Astrocyte of the cerebellum (primary cell): Measurements from ENCODE around the gene CRKL.

Source experiments
- DNase-seq: peaks from one replicate; pipeline ENCODE4 v3.0.0-alpha.2; 2011; ENCODE audit warnings: low read depth
- H3K4me3 ChIP-seq: 2 replicates; pipeline ENCODE4 v1.5.1; 2011; ENCODE audit warnings: mild to moderate bottlenecking, low read depth, low read length, moderate library complexity
- CTCF ChIP-seq: IDR thresholded peaks from 2 replicates; pipeline ENCODE4 v1.5.1; 2012; ENCODE audit warnings: low read length, low read depth, moderate library complexity, mild to moderate bottlenecking; ENCODE audit errors: missing control alignments
- in situ Hi-C: cut with HindIII; loops from 2 replicates; pipeline ENCODE4 v1.10.0; 2017; ENCODE audit warnings: low sequenced_read_pairs

The CRKL gene

DNA sequence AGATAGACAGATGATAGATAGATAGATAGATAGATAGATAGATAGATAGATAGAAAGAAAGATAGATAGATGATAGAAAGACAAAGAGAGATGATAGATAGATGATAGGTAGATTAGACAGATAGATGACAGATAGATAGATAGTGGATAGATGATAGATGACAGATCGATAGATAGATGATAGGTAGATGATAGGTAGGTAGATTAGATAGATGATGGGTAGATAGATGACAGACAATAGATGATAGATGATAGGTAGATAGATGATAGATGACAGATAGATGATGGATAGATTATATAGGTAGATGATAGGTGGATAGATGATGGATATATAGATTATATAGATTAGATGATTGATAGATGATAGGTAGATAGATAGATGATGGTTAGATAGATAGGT is 69.2 kb downstream of the CRKL start:
- no peak for DNase-seq
- no peak for TF ChIP-seq CTCF
- H3K4me3 ChIP-seq = no peak overlapping the region
- in situ Hi-C loops = loop anchor here (10.0 kb wide), 1 partner anchor 102 kb away; no protein-coding TSS in a partner anchor

DNA sequence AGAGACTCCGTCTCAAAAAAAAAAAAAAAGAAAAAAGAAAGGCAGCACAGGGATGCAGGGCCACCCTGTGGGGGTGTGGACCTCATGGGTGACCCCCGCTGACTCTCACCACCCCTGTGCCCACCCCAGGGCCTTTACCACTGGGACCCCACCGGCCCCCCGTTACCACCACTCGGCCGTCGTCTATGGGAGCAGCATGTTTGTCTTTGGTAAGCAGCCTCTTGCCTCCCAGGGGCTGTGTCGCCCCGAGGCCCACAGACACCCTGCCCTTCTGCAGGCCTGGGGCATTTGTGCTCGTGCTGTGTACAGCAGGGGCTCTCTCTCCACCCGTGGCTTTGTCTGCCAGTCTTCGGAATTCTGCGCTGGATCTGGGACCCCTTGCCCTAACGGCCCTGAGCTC is 70.2 kb downstream of the CRKL start:
- in situ Hi-C loops = loop anchor here (10.0 kb wide), 1 partner anchor 103 kb away; no protein-coding TSS in a partner anchor
- TF ChIP-seq CTCF = no peak
- DNase-seq = no peak
- no peak overlapping the region for H3K4me3 ChIP-seq

- TF ChIP-seq CTCF = no peak
- in situ Hi-C loops = loop anchor here (10.0 kb wide), 1 partner anchor 104 kb away; no protein-coding TSS in a partner anchor
- no peak overlapping the region for H3K4me3 ChIP-seq
- DNase-seq = no peak
Observed at GRCh38 chr22:20988573-20989322, 71.5 kb downstream of the CRKL start.

GRCh38 chr22:20989323-20990138 is 72.3 kb downstream of the CRKL start:
- TF ChIP-seq CTCF = no peak
- no peak overlapping the region for H3K4me3 ChIP-seq
- in situ Hi-C loops = loop anchor here (10.0 kb wide), 1 partner anchor 105 kb away; no protein-coding TSS in a partner anchor
- no peak for DNase-seq

- in situ Hi-C loops = no loop called here
- peak; percentile 14 for TF ChIP-seq CTCF
- no peak overlapping the region for H3K4me3 ChIP-seq
- no peak for DNase-seq
Observed at GRCh38 chr22:20990184-20991180, 73.3 kb downstream of the CRKL start.
